NB4 (cell line): ENCODE measurements around the gene BAIAP2.

ENCODE experiments used
- MYC ChIP-seq: IDR thresholded peaks from 2 replicates; pipeline ENCODE4 v1.6.1; 2011; ENCODE audit warnings: low read depth, low read length
- POLR2A ChIP-seq: IDR thresholded peaks from 2 replicates; pipeline ENCODE4 v1.6.1; 2011; ENCODE audit warnings: mild to moderate bottlenecking; ENCODE audit not compliant: insufficient read length; ENCODE audit errors: extremely low read depth
- TF ChIP-seq, protein P1 (sequence below): IDR thresholded peaks from one replicate; pipeline ENCODE4 v1.5.1; 2012; ENCODE audit warnings: low read depth, low read length

DNA sequence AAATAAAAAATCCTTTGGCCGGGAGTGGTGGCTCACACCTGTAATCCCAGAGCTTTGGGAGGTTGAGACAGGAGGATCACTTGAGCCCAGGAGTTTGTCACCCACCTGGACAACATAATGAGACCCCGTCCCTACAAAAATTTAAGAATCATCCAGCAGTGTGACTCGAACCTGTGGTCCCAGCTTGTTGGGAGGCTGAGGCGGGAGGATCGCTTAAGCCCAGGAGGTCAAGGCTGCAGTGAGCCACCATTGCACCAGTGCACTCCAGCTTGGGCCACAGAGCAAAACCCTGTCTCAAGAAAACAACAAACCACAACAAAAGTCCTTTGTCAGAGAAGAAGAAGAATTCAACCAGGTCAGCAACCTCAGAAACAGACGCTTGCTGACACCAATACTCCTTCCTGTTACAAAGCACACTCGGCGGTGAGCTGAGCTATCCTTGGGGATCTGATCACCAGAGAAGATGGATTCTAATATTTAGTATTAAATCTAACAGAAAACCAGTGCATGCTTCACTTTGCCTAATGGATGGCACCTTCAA lies 117.4 kb downstream of the BAIAP2 start:
- TF ChIP-seq, protein P1, sequence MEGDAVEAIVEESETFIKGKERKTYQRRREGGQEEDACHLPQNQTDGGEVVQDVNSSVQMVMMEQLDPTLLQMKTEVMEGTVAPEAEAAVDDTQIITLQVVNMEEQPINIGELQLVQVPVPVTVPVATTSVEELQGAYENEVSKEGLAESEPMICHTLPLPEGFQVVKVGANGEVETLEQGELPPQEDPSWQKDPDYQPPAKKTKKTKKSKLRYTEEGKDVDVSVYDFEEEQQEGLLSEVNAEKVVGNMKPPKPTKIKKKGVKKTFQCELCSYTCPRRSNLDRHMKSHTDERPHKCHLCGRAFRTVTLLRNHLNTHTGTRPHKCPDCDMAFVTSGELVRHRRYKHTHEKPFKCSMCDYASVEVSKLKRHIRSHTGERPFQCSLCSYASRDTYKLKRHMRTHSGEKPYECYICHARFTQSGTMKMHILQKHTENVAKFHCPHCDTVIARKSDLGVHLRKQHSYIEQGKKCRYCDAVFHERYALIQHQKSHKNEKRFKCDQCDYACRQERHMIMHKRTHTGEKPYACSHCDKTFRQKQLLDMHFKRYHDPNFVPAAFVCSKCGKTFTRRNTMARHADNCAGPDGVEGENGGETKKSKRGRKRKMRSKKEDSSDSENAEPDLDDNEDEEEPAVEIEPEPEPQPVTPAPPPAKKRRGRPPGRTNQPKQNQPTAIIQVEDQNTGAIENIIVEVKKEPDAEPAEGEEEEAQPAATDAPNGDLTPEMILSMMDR, result no peak
- no peak for TF ChIP-seq MYC
- no peak for TF ChIP-seq POLR2A
